Nephron progenitor cell (in vitro differentiated cells): ENCODE results near the gene POU2AF1.

ENCODE experiments used
- DNase-seq: peaks from one replicate; pipeline ENCODE4 v3.0.0; 2021
- H3K27ac Mint-ChIP-seq: 2 replicates; pipeline ENCODE4 v1.8.0; 2021; ENCODE audit warnings: mild to moderate bottlenecking, moderate library complexity, mixed read lengths
- H3K27me3 Mint-ChIP-seq: 2 replicates; pipeline ENCODE4 v1.8.0; 2021; ENCODE audit warnings: mild to moderate bottlenecking, low read depth, mixed read lengths; ENCODE audit not compliant: poor library complexity
- H3K36me3 Mint-ChIP-seq: 2 replicates; pipeline ENCODE4 v1.8.0; 2021; ENCODE audit warnings: low read depth, mixed read lengths
- H3K4me1 Mint-ChIP-seq: 2 replicates; pipeline ENCODE4 v1.8.0; 2021; ENCODE audit warnings: mixed read lengths
- H3K4me3 Mint-ChIP-seq: 2 replicates; pipeline ENCODE4 v1.8.0; 2021; ENCODE audit warnings: mild to moderate bottlenecking, moderate library complexity, mixed read lengths
- H3K9me3 Mint-ChIP-seq: 2 replicates; pipeline ENCODE4 v1.8.0; 2021; ENCODE audit warnings: mild to moderate bottlenecking, moderate library complexity, mixed read lengths
- CTCF ChIP-seq: fragments of 200-600 bp; sonication (generic); IDR thresholded peaks from 2 replicates; pipeline ENCODE4 v1.5.0; 2021; ENCODE audit warnings: antibody characterized with exemption

Gene POU2AF1

GRCh38 chr11:111391328-111392124 is 12.5 kb upstream of the POU2AF1 start:
- Mint-ChIP-seq H3K4me3 (no peak overlapping the region), H3K9me3 (no peaks in the 10 kb centered on the region), H3K27me3 (peaks cover 16% of the 10 kb centered on the region), H3K36me3 (no peaks in the 10 kb centered on the region), H3K4me1 (no peaks in the 10 kb centered on the region), H3K27ac (no peak overlapping the region)
- no peak for TF ChIP-seq CTCF
- DNase-seq = no peak

GRCh38 chr11:111388842-111389241 is 9.8 kb upstream of the POU2AF1 start:
- peaks cover 5% of the 10 kb centered on the region for H3K9me3 Mint-ChIP-seq
- H3K36me3 Mint-ChIP-seq = no peaks in the 10 kb centered on the region
- no peak for DNase-seq
- no peak overlapping the region for H3K27ac Mint-ChIP-seq
- TF ChIP-seq CTCF = no peak
- no peak overlapping the region for H3K4me3 Mint-ChIP-seq
- peaks cover 12% of the 10 kb centered on the region for H3K27me3 Mint-ChIP-seq
- H3K4me1 Mint-ChIP-seq = no peaks in the 10 kb centered on the region

- Mint-ChIP-seq H3K9me3 (peaks cover 5% of the 10 kb centered on the region), H3K4me3 (no peak overlapping the region), H3K27ac (no peak overlapping the region), H3K27me3 (peaks cover 10% of the 10 kb centered on the region), H3K36me3 (no peaks in the 10 kb centered on the region), H3K4me1 (no peaks in the 10 kb centered on the region)
- no peak for TF ChIP-seq CTCF
- no peak for DNase-seq
Measured at GRCh38 chr11:111388420-111388819, 9.3 kb upstream of the POU2AF1 start.

GRCh38 chr11:111387363-111387762 is 8.3 kb upstream of the POU2AF1 start:
- Mint-ChIP-seq H3K4me3 (no peak overlapping the region), H3K36me3 (no peaks in the 10 kb centered on the region), H3K27me3 (peaks cover 10% of the 10 kb centered on the region)

GRCh38 chr11:111386611-111387150 is 7.6 kb upstream of the POU2AF1 start:
- Mint-ChIP-seq H3K36me3 (no peaks in the 10 kb centered on the region), H3K9me3 (peaks cover 5% of the 10 kb centered on the region)
- no peak for DNase-seq

More at GRCh38 chr11:111387363-111387762, 8.3 kb upstream of the POU2AF1 start:
- no peak for DNase-seq
- H3K9me3 Mint-ChIP-seq = peaks cover 5% of the 10 kb centered on the region
- TF ChIP-seq CTCF = no peak
- no peaks in the 10 kb centered on the region for H3K4me1 Mint-ChIP-seq
- no peak overlapping the region for H3K27ac Mint-ChIP-seq

More at GRCh38 chr11:111386611-111387150, 7.6 kb upstream of the POU2AF1 start:
- Mint-ChIP-seq H3K27ac (no peak overlapping the region), H3K4me3 (no peak overlapping the region), H3K27me3 (peaks cover 10% of the 10 kb centered on the region), H3K4me1 (no peaks in the 10 kb centered on the region)
- TF ChIP-seq CTCF = no peak
